Thyroid gland (tissue), 4 donors: ENCODE results near the gene SLC1A6.

Experiments used
- POLR2A ChIP-seq, 2 donors: fragments of 450-650 bp; IDR thresholded peaks; one replicate each; pipeline ENCODE4 v1.6.1; 2017; ENCODE audit warnings: antibody characterized with exemption in 2 of 2, mild to moderate bottlenecking in 2 of 2, moderate library complexity in 1 of 2
- TF ChIP-seq, protein P1 (sequence below), 6 experiments: fragments of 200-600 bp in 3 of 6; fragments of 450-650 bp in 3 of 6; sonication (generic) in 3 of 6; IDR thresholded peaks; one replicate each; pipeline ENCODE4 v1.5.1; 2016 to 2019; ENCODE audit warnings: antibody characterized with exemption in 6 of 6, mild to moderate bottlenecking in 2 of 6, inconsistent platforms in 1 of 6, moderate library complexity in 1 of 6

DNA sequence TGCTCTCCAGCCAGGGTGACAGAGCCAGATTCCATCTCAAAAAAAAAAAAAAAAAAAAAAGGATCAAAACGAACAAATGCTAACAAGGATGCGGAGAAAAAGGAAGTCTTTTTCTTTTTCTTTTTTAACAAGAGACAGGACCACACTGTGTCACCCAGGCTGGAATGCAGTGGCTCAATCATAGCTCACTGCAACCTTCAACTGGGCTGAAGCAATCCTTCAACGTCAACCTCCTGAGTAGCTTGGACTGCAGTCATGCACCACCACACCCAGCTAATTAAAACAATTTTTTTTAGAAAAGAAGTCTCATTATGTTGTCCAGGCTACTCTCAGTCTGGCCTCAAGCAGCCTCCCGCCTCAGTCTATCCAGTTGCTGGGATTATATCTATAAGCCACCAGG lies 73.0 kb downstream of the SLC1A6 start:
- TF ChIP-seq, protein P1, sequence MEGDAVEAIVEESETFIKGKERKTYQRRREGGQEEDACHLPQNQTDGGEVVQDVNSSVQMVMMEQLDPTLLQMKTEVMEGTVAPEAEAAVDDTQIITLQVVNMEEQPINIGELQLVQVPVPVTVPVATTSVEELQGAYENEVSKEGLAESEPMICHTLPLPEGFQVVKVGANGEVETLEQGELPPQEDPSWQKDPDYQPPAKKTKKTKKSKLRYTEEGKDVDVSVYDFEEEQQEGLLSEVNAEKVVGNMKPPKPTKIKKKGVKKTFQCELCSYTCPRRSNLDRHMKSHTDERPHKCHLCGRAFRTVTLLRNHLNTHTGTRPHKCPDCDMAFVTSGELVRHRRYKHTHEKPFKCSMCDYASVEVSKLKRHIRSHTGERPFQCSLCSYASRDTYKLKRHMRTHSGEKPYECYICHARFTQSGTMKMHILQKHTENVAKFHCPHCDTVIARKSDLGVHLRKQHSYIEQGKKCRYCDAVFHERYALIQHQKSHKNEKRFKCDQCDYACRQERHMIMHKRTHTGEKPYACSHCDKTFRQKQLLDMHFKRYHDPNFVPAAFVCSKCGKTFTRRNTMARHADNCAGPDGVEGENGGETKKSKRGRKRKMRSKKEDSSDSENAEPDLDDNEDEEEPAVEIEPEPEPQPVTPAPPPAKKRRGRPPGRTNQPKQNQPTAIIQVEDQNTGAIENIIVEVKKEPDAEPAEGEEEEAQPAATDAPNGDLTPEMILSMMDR (IDR thresholded peaks at IDR 0.05): no peak
- TF ChIP-seq POLR2A (IDR thresholded peaks at IDR 0.05): no peak
